Mesenchymal stem cell (in vitro differentiated cells and primary cell): Measurements from ENCODE around the gene DOC2B.

ENCODE experiments used
- DNase-seq: peaks from one replicate; pipeline ENCODE4 v3.0.0-alpha.2; 2013
- H2AFZ ChIP-seq: one replicate; pipeline ENCODE4 v1.6.1; 2013; ENCODE audit warnings: low read depth, mild to moderate bottlenecking, control low read depth, inconsistent platforms, low read length, moderate library complexity
- H2AK5ac ChIP-seq: 2 replicates; pipeline ENCODE4 v1.6.1; 2013; ENCODE audit warnings: low read length, moderate library complexity, mild to moderate bottlenecking, inconsistent platforms; ENCODE audit not compliant: severe bottlenecking
- H2BK120ac ChIP-seq: one replicate; pipeline ENCODE4 v1.6.1; 2013; ENCODE audit warnings: low read depth, mild to moderate bottlenecking, inconsistent platforms, low read length, moderate library complexity
- H2BK12ac ChIP-seq, 2 experiments: one replicate each; pipeline ENCODE4 v1.6.1; 2013; ENCODE audit warnings: inconsistent platforms in 2 of 2, low read length in 2 of 2, mild to moderate bottlenecking in 2 of 2, moderate library complexity in 2 of 2, control low read depth in 1 of 2
- H2BK15ac ChIP-seq: one replicate; pipeline ENCODE4 v1.6.1; 2013; ENCODE audit warnings: mild to moderate bottlenecking, low read depth, inconsistent platforms; ENCODE audit not compliant: poor library complexity, severe bottlenecking
- H2BK5ac ChIP-seq: 2 replicates; pipeline ENCODE4 v1.6.1; 2013; ENCODE audit warnings: low read depth, mild to moderate bottlenecking, low read length, control low read depth, inconsistent platforms; ENCODE audit not compliant: poor library complexity, severe bottlenecking
- H3K14ac ChIP-seq, 2 experiments: one replicate each; pipeline ENCODE4 v1.6.1; 2013; ENCODE audit warnings: inconsistent platforms in 2 of 2, low read length in 2 of 2, control low read depth in 1 of 2, mild to moderate bottlenecking in 1 of 2, moderate library complexity in 1 of 2
- H3K18ac ChIP-seq, 2 experiments: one replicate each; pipeline ENCODE4 v1.6.1; 2013; ENCODE audit warnings: inconsistent platforms in 2 of 2, low read length in 2 of 2, control low read depth in 1 of 2, low read depth in 1 of 2, mild to moderate bottlenecking in 1 of 2
- H3K23ac ChIP-seq, 2 experiments: one replicate each; pipeline ENCODE4 v1.6.1; 2013; ENCODE audit warnings: inconsistent platforms in 2 of 2, low read length in 2 of 2, mild to moderate bottlenecking in 2 of 2, moderate library complexity in 2 of 2, control low read depth in 1 of 2
- H3K27ac ChIP-seq: 2 replicates; pipeline ENCODE4 v1.5.1; 2013; ENCODE audit warnings: mild to moderate bottlenecking, moderate library complexity, low read length, control low read depth, inconsistent platforms; ENCODE audit not compliant: poor library complexity, severe bottlenecking
- H3K27me3 ChIP-seq, 2 experiments: 2 replicates each; pipeline versions ENCODE4 v1.6.1 to v1.7.0; 2013; ENCODE audit warnings: low read length in 2 of 2, mild to moderate bottlenecking in 2 of 2, moderate library complexity in 2 of 2, control low read depth in 1 of 2, inconsistent platforms in 1 of 2; ENCODE audit not compliant: control insufficient read depth in 1 of 2, insufficient read depth in 1 of 2
- H3K36me3 ChIP-seq, 2 experiments: 2 replicates each; pipeline versions ENCODE4 v1.6.1 to v1.7.0; 2013; ENCODE audit warnings: low read length in 2 of 2, control low read depth in 1 of 2, inconsistent platforms in 1 of 2, low read depth in 1 of 2, mild to moderate bottlenecking in 1 of 2; ENCODE audit not compliant: insufficient read depth in 2 of 2, control insufficient read depth in 1 of 2
- H3K4ac ChIP-seq, 2 experiments: one replicate each; pipeline ENCODE4 v1.6.1; 2013; ENCODE audit warnings: inconsistent platforms in 2 of 2, low read length in 2 of 2, mild to moderate bottlenecking in 2 of 2, moderate library complexity in 2 of 2, control low read depth in 1 of 2, low read depth in 1 of 2
- H3K4me1 ChIP-seq: 2 replicates; pipeline ENCODE4 v1.6.1; 2013; ENCODE audit warnings: low read depth, low read length, control low read depth; ENCODE audit not compliant: control insufficient read depth, insufficient read depth
- H3K4me2 ChIP-seq: 2 replicates; pipeline ENCODE4 v1.6.1; 2013; ENCODE audit warnings: low read length, mild to moderate bottlenecking, inconsistent platforms; ENCODE audit not compliant: poor library complexity, severe bottlenecking
- H3K4me3 ChIP-seq, 2 experiments: 2 replicates each; pipeline versions ENCODE4 v1.5.1 to v1.7.0; 2013; ENCODE audit warnings: low read length in 2 of 2, mild to moderate bottlenecking in 2 of 2, control low read depth in 1 of 2, low read depth in 1 of 2; ENCODE audit not compliant: insufficient read depth in 1 of 2
- H3K79me1 ChIP-seq: replicated peaks from 2 replicates; pipeline ENCODE4 v1.6.1; 2013; ENCODE audit warnings: mild to moderate bottlenecking, control low read depth, low read length, inconsistent platforms; ENCODE audit not compliant: poor library complexity, severe bottlenecking
- H3K9ac ChIP-seq: 2 replicates; pipeline ENCODE4 v1.7.0; 2013; ENCODE audit warnings: mild to moderate bottlenecking, low read length, moderate library complexity
- H3K9me3 ChIP-seq: 2 replicates; pipeline ENCODE4 v1.7.0; 2013; ENCODE audit warnings: mild to moderate bottlenecking, low read length; ENCODE audit not compliant: control insufficient read depth
- H4K8ac ChIP-seq: one replicate; pipeline ENCODE4 v1.6.1; 2013; ENCODE audit warnings: inconsistent platforms, mild to moderate bottlenecking, low read length, moderate library complexity
- H4K91ac ChIP-seq: one replicate; pipeline ENCODE4 v1.6.1; 2013; ENCODE audit warnings: mild to moderate bottlenecking, low read length, inconsistent platforms
- WGBS: methylation state at CpG from one replicate; pipeline ENCODE4 v1.1.7; 2013; ENCODE audit warnings: mixed read lengths; 5-methylcytosine and 5-hydroxymethylcytosine counted together

The DOC2B gene

DNA sequence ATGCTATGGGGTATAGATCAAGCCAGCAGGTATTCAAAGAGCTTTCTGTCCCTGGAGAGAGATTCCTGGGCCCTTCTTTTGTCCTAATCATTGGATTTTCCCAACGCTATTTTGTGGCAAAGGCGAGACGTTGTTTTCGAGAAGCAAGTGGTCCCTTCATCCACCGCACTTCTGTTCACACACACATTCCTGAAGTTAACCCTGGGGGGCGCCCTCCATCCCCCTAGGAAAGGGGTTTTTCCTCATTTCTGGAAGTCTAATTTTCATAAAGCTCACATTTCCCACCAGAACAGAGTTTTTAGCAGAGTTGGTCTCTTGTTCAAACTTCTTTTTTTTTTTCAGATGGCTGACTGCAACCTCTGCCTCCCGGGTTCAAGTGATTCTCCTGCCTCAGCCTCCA is 32.2 kb downstream of the DOC2B start:
- Histone ChIP-seq H4K91ac (no peak overlapping the region), H3K36me3 (no peaks in the 10 kb centered on the region), H3K4ac (no peak overlapping the region), H3K23ac (no peak overlapping the region), H3K9me3 (no peaks in the 10 kb centered on the region), H2BK120ac (no peak overlapping the region), H2BK12ac (no peak overlapping the region), H2BK5ac (no peak overlapping the region), H3K4me2 (no peak overlapping the region), H2AK5ac (no peak overlapping the region), H3K18ac (no peak overlapping the region), H2AFZ (no peak overlapping the region), H3K4me1 (peaks cover 8% of the 10 kb centered on the region), H4K8ac (no peak overlapping the region), H3K27ac (no peak overlapping the region), H3K27me3 (peaks cover 0 to 45% of the 10 kb centered on the region in 2 experiments), H3K79me1 (no peaks in the 10 kb centered on the region), H3K4me3 (no peak overlapping the region), H3K14ac (no peak overlapping the region), H2BK15ac (no peak overlapping the region), H3K9ac (no peak overlapping the region)
- DNase-seq = no peak
- 81% methylated on average over 7 of the region's 7 CpGs for whole genome bisulfite sequencing

DNA sequence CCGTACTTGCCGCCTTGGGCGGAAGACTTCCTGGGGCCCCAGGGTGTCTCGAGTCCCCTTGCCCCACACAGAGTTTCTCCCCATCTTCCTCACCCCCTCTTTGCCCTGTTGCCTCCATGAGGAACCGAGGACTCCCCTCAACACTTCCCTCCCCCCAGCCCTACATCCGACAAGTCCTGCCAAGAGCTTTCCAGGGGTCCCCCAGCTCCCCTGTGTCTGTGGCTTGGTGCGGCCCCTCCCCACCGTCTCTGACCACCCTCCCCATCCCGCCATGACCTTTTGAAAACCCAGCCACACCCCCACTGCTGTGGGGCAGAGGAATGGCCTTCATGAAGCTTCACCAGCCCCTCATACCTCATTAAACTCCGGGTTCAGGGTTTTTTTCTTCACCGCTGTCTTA is 32.7 kb downstream of the DOC2B start:
- WGBS = 77% methylated on average over 10 of the region's 11 CpGs
- Histone ChIP-seq H3K4ac (no peak overlapping the region), H3K4me2 (no peak overlapping the region), H3K14ac (no peak overlapping the region), H2BK120ac (no peak overlapping the region), H3K36me3 (no peaks in the 10 kb centered on the region), H2BK15ac (no peak overlapping the region), H3K9me3 (no peaks in the 10 kb centered on the region), H2BK12ac (no peak overlapping the region), H4K91ac (no peak overlapping the region), H2AK5ac (no peak overlapping the region), H3K9ac (no peak overlapping the region), H3K27me3 (peaks cover 0 to 42% of the 10 kb centered on the region in 2 experiments), H3K23ac (no peak overlapping the region), H3K4me3 (no peak overlapping the region), H2AFZ (no peak overlapping the region), H2BK5ac (no peak overlapping the region), H3K79me1 (no peaks in the 10 kb centered on the region), H3K27ac (no peak overlapping the region), H4K8ac (no peak overlapping the region), H3K4me1 (peaks cover 8% of the 10 kb centered on the region), H3K18ac (no peak overlapping the region)
- no peak for DNase-seq

DNA sequence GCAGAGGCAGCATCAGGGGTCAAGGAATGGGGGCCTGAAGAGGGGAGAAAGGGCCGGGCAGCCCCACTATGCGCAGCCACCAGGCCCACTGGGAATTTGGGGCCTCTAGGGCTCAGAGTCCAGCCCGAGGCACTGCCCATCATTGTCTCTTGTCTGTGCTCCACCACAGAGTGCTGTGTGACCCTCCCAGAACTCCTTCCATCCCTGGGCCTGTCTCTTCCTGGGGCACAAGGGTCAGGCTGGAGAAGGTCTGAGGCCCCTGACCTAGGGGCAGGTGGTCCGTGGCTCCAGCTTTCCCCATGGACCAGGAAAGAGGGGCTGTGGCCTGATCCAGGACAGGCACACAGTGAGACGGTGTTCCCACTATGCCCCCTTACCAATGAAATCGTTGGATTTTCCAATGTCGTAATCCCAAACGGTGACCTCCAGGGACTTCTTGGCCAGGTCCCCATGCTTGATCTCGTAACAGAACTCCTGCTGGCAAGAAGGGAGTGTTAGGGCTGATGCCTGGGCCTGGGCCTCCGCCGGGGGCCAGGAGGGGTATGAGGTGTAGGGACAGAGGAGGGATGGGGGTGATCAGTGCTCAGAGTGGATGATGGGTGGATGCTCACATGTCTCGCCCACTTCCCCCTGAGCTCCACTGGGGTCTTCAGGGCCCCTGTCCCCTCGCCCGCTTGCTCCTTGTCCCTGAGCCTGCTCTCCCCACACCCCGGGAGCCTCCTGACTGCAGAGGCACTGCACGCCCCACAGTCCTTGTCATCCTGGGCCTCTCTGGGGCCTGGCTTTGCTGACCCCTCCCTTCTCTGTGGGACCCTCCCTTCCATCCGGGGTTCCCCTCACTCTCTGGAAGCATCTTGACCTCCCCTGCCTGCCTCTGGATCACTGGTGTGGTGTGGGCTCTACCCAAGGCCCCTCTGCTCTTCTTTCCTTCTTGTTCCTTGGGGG is 33.4 kb downstream of the DOC2B start:
- peaks cover 9% of the 10 kb centered on the region for H3K4me1 ChIP-seq
- no peak overlapping the region for H4K8ac ChIP-seq
- H2BK120ac ChIP-seq = no peak overlapping the region
- no peak overlapping the region for H2BK5ac ChIP-seq
- peaks cover 4 to 44% of the 10 kb centered on the region in 2 experiments for H3K27me3 ChIP-seq
- no peak overlapping the region for H3K14ac ChIP-seq
- WGBS = 84% methylated on average over 17 of the region's 17 CpGs
- H3K79me1 ChIP-seq = no peaks in the 10 kb centered on the region
- H2AK5ac ChIP-seq = no peak overlapping the region
- no peak overlapping the region for H2BK15ac ChIP-seq
- no peak overlapping the region for H3K18ac ChIP-seq
- no peak overlapping the region for H3K4me2 ChIP-seq
- no peak overlapping the region for H3K23ac ChIP-seq
- no peak overlapping the region for H3K9ac ChIP-seq
- DNase-seq = no peak
- no peaks in the 10 kb centered on the region for H3K36me3 ChIP-seq
- no peak overlapping the region for H2AFZ ChIP-seq
- H3K9me3 ChIP-seq = no peaks in the 10 kb centered on the region
- H3K4me3 ChIP-seq = no peak overlapping the region
- no peak overlapping the region for H3K4ac ChIP-seq
- no peak overlapping the region for H3K27ac ChIP-seq
- H2BK12ac ChIP-seq = no peak overlapping the region
- H4K91ac ChIP-seq = no peak overlapping the region

DNA sequence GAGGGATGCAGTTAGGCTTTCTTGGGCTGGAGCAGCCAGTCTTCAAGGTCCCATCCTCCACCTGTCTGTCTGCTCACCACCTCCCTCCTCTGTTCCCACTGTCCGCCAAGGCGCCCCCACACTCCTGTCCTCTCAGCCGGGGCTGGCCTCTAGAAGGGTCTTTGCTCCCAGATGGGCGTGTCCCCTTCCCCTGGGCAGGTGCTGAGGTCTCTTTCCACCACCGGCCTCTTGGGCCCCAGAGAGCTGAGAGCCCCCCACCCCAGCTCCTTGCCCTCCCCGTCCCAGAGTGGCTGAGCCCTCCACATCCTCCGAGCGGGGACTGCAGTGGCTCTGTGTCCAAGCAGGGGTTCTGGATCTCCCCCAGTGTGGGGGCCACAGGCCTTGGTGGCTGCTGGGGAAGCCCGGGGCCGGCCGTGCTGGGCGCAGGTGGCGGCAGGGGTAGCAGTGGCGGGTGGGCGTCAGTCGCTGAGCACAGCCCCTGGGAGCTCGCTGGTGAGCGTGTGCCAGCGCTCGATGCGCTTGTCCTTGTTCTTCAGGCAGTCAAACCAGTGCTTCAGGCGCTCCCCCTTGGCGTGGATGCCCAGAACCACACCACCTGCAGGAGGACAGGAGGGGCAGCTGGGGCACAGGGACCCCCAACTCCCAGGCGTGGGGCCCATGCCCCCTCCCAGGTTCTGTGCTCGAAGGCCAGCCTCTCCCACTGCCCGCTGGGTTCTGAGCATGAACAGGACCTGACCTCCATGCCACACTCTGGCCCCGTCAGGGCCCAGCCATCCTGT is 34.3 kb downstream of the DOC2B start:
- Histone ChIP-seq H3K27me3 (peaks cover 7 to 47% of the 10 kb centered on the region in 2 experiments), H2BK12ac (no peak overlapping the region), H2BK120ac (no peak overlapping the region), H3K27ac (no peak overlapping the region), H3K9me3 (no peaks in the 10 kb centered on the region), H2BK15ac (no peak overlapping the region), H2AK5ac (no peak overlapping the region), H4K8ac (no peak overlapping the region), H2AFZ (no peak overlapping the region), H2BK5ac (no peak overlapping the region), H3K18ac (no peak overlapping the region), H3K4me1 (peaks cover 4% of the 10 kb centered on the region), H3K36me3 (no peaks in the 10 kb centered on the region), H3K4me2 (no peak overlapping the region), H3K4ac (no peak overlapping the region), H3K9ac (no peak overlapping the region), H3K4me3 (no peak overlapping the region), H4K91ac (no peak overlapping the region), H3K23ac (no peak overlapping the region), H3K14ac (no peak overlapping the region), H3K79me1 (no peaks in the 10 kb centered on the region)
- no peak for DNase-seq
- WGBS = 87% methylated on average over 23 of the region's 27 CpGs
